Ammon's horn (tissue), 1 donor: ENCODE data around the gene VPS13D.

ENCODE experiments used
- DNase-seq: peaks from one replicate; pipeline ENCODE4 v3.0.0-alpha.2; 2016; ENCODE audit warnings: low spot score

The VPS13D gene

DNA sequence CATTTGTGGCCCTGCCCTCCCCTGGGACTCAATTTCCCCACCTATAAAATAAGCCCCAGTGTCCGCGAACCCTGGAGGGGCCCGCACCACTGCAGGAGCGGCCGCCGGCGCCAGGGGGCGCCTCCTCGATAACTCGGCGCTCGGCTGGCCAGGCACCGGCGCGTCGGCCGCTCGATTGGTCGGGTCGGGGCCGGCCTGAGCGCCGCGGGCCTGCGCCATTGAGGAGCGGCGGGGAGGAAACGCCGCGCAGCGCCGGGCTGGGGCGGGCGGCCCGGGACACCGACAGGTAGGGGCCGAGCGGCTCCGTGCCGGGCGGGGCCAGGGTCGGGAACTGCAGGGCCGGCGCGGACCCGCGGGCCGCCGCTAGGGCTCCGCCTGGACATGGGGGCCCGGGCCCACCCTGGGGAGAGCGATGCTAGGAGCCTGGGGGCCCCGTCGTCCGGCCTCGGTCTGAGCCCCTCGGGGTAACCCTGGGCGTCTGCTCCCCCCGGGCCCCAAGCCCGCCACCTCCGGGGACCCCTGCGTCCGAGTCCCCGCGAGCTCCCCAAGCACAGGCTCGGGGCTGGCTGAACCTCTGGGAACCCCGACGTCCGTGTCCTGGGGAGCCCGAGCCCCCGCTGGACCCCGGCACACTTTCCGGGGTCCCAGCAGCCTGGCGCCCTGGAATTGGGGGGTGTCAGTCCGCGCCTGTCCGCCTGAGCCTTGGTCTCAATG is at the start of gene VPS13D:
Gene VPS13D (plus strand): TSS at position 196 of the 714 bp plus-strand sequence. CDS start 4,237 bp downstream, outside the sequence.
- DNase-seq = peak; percentile 78

DNA sequence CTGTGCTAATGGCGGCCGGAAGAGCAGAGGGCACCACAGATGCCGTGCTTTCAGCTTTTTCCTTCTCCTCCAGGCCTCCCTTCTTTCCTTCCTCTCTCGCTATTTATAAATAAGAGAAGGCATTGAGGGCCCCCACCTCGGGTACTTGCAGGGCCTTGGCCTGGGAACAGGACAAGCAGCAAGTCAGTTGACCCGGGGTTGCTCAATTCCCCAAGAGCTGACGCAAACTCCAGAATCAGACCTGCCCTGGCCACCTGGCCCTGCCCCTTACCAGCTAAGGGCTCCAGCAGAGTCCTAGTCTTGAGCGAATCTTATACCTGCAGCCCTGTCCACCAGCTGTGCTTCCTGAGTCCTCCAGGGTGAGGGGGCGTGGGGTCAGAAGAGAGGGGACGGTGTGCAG is 49.5 kb upstream of the VPS13D start:
- DNase-seq = peak; percentile 74

DNA sequence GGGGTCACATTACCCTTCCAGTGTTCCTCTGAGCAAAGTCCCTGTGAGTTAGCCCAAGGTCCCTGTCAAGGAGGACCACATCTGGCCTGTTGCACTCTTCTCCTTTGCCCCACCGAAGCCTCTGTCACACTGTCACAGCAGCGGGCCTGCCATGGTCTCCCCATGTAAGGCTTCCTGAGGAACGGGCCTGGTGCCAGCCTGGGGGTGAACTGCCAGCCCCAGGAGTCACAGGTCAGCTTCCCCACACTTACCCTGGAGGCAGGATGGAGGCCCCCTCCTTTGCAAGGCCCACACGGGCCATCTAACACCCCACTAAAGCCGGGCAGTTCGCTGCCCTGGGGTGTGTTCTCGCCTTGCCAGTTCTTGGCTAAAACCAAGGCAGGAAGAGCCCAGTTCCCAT is 48.9 kb upstream of the VPS13D start:
- DNase-seq = no peak

DNA sequence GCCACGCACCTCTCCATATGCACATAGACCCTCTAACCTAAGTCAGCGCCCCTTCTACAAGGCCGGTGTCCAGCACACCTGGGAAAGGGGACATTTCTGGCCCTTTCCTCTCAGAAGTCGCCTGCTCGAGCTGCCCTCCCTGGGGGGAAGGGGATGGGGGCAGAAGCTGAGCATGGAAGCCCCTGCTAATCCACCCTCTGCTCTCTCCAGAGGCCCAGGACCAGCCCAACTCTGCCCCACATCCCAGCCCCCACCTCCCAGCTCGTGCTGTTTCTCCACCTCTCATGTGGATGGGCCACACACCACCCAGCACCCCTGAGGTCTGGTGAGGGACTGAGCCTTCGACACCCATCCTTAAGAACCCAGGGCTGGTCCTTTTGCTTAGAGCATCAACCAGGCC is 48.3 kb upstream of the VPS13D start:
- DNase-seq = no peak

GRCh38 chr1:12182410-12182984 is 47.3 kb upstream of the VPS13D start:
- no peak for DNase-seq

DNA sequence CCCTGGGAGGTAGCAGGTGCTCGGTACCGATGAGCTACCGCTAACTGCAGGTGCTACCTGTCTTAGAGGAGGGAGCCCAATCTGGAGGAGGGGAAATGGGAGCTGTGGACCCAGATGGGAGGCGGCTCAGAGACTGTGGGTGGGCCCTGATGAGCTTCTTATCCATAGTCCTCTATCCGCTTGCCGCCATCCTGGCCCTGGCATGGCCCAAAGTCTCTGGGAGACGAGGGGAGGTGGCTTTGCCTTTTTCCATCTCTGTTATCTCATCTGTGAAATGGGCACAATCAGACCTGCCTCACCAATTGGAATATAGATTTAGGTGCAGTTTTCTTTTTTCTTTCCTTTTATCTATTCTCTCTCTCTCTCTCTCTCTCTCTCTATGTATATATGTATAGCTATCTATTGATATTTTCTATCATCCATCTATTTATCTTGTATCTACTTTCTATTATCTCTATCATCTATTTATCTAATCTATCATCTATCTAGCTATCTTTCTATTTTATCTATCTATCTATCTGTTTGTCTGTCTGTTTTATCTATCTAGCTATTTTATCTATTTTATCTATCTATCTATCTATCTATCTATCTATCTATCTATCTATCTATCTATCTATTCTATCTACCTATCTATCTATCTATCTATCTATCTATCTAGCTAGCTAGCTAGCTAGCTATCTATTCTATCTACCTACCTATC is 46.6 kb upstream of the VPS13D start:
- DNase-seq = no peak

DNA sequence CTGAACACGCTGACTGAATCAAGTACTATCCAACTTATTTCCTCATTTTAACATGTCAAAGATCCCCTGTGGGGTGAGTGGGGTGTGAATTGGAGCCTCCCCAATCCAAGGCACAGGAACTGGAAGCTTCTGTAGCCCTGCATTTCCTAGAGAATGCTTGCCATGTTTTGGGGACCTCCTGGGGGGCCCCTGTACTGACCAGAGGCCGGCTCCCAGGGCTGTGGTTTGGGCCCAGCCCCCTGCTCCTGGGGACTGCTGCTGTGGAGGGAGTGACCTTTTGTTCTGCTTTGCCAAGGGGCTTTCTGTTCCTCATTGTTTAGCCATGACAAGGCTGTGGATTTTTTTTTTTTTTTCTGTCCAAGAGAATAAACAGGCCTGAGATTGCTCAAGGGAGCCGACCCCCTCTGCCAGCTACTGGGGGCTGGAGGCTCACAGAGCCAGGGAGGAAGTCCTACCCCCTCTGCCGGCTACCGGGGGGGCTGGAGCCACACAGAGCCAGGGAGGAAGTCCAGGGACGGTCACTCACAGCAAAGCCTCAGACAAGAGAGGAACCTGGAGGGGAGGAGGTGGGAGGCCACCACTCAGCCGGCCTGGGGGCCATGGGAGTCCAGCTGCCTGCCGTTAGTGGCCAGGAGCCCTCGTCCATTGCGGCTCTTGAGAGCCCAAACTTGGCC is 45.7 kb upstream of the VPS13D start:
- peak; percentile 79 for DNase-seq

GRCh38 chr1:12185036-12185917 is 44.6 kb upstream of the VPS13D start:
- DNase-seq = no peak

DNA sequence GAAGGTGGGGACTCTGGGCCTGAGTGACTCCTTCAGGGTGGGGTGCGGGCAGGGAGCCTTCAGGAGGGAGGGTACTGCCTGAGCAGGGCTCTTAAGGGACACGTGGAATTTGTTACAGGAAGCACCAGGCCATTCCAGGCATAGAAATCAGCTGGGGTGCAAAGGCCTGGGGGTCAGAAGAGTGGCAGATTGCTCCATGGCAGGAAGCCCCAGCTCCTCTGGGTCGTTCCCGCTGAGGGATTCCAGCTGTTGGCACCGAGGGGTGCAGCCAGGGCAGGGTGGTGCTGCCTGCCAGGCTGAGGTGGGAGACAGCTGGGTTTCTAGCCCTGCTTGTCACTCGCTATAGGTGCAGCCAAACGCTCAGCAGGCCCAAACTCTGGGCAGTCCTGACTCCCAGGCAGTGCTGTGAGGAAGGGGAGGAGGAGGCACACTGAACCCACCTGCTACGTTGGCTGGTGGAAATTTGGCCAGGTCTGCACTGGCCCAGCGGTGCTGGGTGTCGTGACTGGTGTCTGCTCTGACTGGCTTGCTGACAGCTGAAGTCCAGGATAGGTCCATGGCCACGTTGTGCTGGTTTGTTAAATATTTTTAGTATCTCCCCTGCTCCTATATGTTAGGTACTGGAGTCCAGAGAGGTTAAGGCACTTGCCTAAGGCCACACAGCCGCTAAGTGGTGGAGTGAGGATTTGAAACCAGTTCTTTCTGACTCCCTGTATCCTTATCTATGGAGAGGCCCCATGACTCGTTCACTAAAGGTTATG is 43.7 kb upstream of the VPS13D start:
- no peak for DNase-seq

- DNase-seq = no peak
Measured at GRCh38 chr1:12186679-12186985, 43.2 kb upstream of the VPS13D start.

DNA sequence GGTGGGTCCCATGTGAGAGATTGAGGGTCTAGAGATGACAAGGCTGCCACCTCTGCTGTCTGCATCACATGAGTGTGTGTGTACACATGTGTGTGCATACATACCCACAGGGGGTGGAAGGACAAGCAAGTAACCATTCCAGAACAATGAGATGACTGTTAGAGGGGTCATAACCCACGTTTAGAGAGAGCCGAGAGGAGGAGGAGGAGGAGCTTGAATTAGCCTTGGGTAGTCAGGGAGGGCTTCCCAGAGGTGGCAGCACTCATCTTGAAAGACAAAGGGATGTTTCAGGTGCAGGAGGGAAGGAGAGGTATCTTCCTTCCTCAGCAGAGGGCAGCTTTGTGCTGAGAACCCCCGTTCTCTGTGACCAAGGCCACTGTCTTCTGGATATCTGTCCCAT is 41.7 kb upstream of the VPS13D start:
- no peak for DNase-seq

DNA sequence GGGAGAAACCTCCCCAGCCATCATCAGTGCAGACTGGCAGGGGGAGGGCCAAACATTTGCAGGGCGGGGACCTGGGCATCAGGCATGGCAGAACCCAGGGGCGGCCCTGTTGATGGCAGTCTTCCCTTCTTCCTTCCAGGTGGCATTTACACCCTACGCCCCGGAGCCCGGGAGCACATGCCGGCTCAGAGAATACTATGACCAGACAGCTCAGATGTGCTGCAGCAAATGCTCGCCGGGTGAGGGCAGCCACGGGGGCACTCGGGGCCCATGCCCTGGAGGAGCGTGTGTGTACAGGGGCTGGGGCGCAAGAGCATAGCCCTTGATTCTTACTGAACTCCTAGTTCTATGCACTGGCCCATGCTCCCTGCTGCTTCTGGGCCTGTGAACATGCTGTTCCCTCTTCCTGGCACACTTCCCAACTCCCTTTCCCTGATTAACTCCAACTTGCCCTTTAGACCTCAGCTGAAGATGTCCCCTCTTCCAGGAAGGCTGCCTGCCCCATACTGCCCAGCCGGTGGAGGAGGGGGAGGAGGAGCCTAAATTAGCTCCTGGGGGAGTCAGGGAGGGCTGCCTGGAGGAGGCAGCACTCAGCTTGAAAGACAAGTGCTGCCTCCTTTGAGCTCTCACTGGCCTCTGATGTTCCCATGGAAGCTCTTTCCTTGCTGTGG is 41.0 kb upstream of the VPS13D start:
- DNase-seq = no peak

DNA sequence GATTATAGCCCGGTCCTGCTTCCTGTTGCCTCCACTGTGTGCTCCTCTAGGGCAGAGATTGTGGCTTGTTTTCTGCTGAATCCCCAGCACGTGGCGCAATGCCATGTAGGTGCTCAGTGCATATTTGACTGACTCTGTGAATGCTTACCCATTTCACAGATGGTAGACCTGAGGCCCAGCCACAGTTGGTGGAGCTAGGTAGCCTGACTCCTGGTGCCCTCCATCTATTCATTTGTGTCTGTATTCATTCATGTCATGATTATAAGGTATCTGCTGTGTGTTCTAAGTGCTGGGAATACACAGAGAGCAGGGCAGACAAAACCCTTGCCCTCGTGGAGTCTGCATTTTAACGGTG is 40.5 kb upstream of the VPS13D start:
- DNase-seq = no peak

- no peak for DNase-seq
Measured at GRCh38 chr1:12191242-12192032, 38.4 kb upstream of the VPS13D start.

GRCh38 chr1:12194666-12195216 is 35.1 kb upstream of the VPS13D start:
- DNase-seq = no peak

DNA sequence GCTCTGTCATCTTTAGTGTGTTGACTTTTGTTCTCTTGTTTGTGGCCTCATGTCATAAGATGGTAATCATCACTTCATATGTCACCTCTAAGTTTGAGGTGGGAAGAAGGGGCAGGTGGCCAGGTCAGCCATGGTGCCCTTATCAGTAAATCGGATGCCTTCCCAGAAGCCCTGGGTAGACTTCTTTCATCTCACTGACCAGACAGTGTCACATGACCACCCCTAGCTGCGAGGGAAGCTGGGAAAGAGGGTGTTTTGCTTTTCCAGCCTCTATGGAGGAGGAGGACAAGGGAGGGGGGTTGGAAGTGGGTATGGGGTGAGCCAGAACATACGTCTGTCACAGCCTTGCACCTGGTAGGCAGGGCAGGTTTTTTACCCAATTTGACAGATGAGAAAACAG is 34.4 kb upstream of the VPS13D start:
- no peak for DNase-seq

DNA sequence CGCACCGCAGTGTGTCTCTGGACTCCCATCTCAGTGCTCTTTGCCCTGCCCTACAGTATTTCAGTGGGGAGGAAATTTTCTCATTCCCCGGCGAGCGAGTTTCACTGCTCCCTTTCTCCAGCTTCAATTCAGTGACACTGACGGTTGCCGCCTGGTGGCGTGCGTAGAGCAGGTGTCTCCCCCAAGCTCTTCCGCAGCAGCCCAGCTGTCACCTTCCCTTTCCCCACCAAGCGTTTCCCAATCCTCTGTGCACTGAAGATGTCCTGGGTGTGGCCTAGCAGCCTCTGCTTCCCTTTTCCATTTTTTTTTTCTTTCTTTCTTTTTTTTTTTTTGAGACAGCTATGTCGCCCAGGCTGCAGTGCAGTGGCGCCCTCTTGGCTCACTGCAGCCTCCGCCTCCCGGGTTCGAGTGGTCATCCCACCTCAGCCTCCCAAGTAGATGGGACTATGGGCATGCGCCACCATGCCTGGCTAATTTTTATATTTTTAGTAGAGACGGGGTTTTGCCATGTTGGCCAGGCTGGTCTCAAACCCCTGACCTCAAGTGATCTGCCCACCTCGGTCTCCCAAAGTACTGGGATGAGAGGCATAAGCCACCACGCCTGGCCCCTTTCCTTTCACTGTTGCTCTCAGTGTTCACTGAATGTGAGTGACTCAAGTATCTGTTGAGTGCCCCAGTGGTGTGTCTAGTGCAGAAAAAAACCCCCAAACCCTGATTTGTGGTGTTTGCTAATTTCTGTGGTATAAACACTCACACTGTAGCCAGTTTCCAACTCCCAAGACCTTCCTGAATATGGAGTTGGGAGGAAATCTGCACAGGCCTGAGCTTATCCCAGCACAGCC is 33.0 kb upstream of the VPS13D start:
- DNase-seq = peak; percentile 65

GRCh38 chr1:12197483-12197880 is 32.3 kb upstream of the VPS13D start:
- no peak for DNase-seq

DNA sequence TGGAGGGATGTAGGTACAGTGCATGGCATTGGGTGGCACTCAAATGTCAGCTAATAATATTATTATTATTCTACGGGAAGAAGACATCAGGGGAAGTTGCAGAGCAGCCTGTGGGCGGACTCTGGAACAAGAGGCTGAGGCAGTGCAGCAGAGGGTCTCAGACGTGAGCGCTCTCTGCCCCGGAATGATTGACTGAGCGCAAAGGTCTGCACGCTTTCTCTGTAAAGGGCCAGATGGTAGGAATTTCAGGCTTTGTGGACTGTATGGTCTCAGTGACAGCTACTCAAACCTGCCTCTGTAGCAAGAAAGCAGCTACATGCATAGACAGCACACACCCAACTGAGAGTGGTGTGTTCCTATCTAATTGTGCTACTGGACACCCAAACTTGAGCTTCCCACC is 29.6 kb upstream of the VPS13D start:
- no peak for DNase-seq
